K562 (cell line): Measurements from ENCODE around the gene MND1. TPM values are rescaled to one million over a fixed set of nuclear protein-coding genes. Genes with fewer than 3 reads are reported as not detected.

Source experiments
- ATAC-seq: fragments of 200-7000 bp; cut with Tn5 transposase; 3 replicates; pipeline ENCODE4 v1.9.1; 2020; ENCODE audit warnings: moderate library complexity
- BruUV-seq: library from RNA; stranded (reverse); fragments of 400-500 nt; replicated peaks from 2 replicates; lab custom pipeline; 2021; lab: Mats Ljungman, UMichigan
- CTCF ChIA-PET: fragments of 300-600 bp; formaldehyde crosslinking; extraction: SDS; loops from one replicate; lab custom pipeline; 2021; ENCODE audit warnings: low intra/inter-chr PET ratio; lab: Yijun Ruan, JAX
- POLR2A ChIA-PET: fragments of 300-600, 350-650 bp; sonication (Branson Sonifier 250); formaldehyde crosslinking; extraction: SDS; loops from one replicate; lab custom pipeline; 2021; ENCODE audit warnings: antibody characterized with exemption, inconsistent platforms; lab: Yijun Ruan, JAX
- DNase-seq, 4 experiments: peaks; one replicate each; pipeline versions ENCODE4 v3.0.0 to v3.0.0-alpha.2; 2011 to 2018; ENCODE audit warnings: low spot score in 3 of 4, mixed read lengths in 3 of 4; ENCODE audit errors: extremely low read depth in 1 of 4
- FAIRE-seq: peaks from 2 replicates; lab custom pipeline; 2011; peaks lifted over from hg19 to GRCh38; lab: Jason Lieb, UNC
- H2AFZ ChIP-seq: 2 replicates; pipeline ENCODE4 v1.6.0; 2011; ENCODE audit warnings: low read depth, low read length, control low read depth, inconsistent platforms
- H3K27ac ChIP-seq: fragments of 200-600 bp; 3 replicates; pipeline ENCODE4 v1.8.0; 2011; ENCODE audit warnings: low read depth, mild to moderate bottlenecking, control low read depth, inconsistent platforms, low read length, moderate library complexity, mixed read lengths; ENCODE audit errors: extremely low read depth
- H3K27me3 ChIP-seq, 2 experiments: fragments of 300-600 bp in 1 of 2; 2 replicates in 1 of 2; 3 replicates in 1 of 2; pipeline versions ENCODE4 v1.6.0 to v1.8.0; 2011; ENCODE audit warnings: inconsistent platforms in 2 of 2, low read length in 2 of 2, mild to moderate bottlenecking in 1 of 2, mixed read lengths in 1 of 2, moderate library complexity in 1 of 2; ENCODE audit not compliant: control insufficient read depth in 2 of 2, insufficient read depth in 2 of 2
- H3K36me3 ChIP-seq: fragments of 300-600 bp; 3 replicates; pipeline ENCODE4 v1.8.0; 2011; ENCODE audit warnings: mild to moderate bottlenecking, low read length, inconsistent platforms; ENCODE audit not compliant: control insufficient read depth, insufficient read depth
- H3K4me1 ChIP-seq, 2 experiments: fragments of 200-600 bp in 1 of 2; replicated peaks in 1 of 2; 2 replicates in 1 of 2; 3 replicates in 1 of 2; pipeline versions ENCODE4 v1.5.1 to v1.8.0; 2011; ENCODE audit warnings: inconsistent platforms in 2 of 2, low read length in 2 of 2, mild to moderate bottlenecking in 1 of 2, mixed read lengths in 1 of 2, moderate library complexity in 1 of 2; ENCODE audit not compliant: control insufficient read depth in 2 of 2, insufficient read depth in 2 of 2
- H3K4me2 ChIP-seq: 2 replicates; pipeline ENCODE4 v1.6.1; 2011; ENCODE audit warnings: low read length, control low read depth, inconsistent platforms, mixed read lengths; ENCODE audit not compliant: insufficient read depth
- H3K4me3 ChIP-seq: fragments of 200-600 bp; sonication (generic), shearing (Covaris generic); 2 replicates; pipeline ENCODE4 v1.5.1; 2016; ENCODE audit warnings: control low read depth, inconsistent platforms
- H3K79me2 ChIP-seq: fragments of 200-600 bp; 3 replicates; pipeline ENCODE4 v1.8.0; 2011; ENCODE audit warnings: low read length, inconsistent platforms; ENCODE audit not compliant: control insufficient read depth, insufficient read depth
- H3K9ac ChIP-seq, 2 experiments: 2 replicates each; pipeline versions ENCODE4 v1.6.0 to v1.6.1; 2011; ENCODE audit warnings: low read depth in 2 of 2, low read length in 2 of 2, control low read depth in 1 of 2, inconsistent platforms in 1 of 2, mild to moderate bottlenecking in 1 of 2, mixed read lengths in 1 of 2; ENCODE audit not compliant: insufficient read depth in 1 of 2
- H3K9me1 ChIP-seq: one replicate; pipeline ENCODE4 v1.6.0; 2011; ENCODE audit warnings: inconsistent platforms, mild to moderate bottlenecking, low read length, moderate library complexity; ENCODE audit not compliant: control insufficient read depth, insufficient read depth
- H3K9me3 ChIP-seq: replicated peaks from 2 replicates; pipeline ENCODE4 v1.5.1; 2011; ENCODE audit warnings: low read depth, low read length, inconsistent platforms; ENCODE audit not compliant: control insufficient read depth, insufficient read depth
- H4K20me1 ChIP-seq: replicated peaks from 2 replicates; pipeline ENCODE4 v1.6.1; 2011; ENCODE audit warnings: low read length, inconsistent platforms, mixed read lengths; ENCODE audit not compliant: control insufficient read depth, insufficient read depth
- ASH1L ChIP-seq: fragments of 450-650 bp; IDR thresholded peaks from 2 replicates; pipeline ENCODE4 v1.6.1; 2018; ENCODE audit warnings: borderline replicate concordance, mild to moderate bottlenecking, low read depth; ENCODE audit not compliant: partially characterized antibody
- BCL6 ChIP-seq: fragments of 250-450 bp; sonication (Bioruptor Pico); IDR thresholded peaks from 2 replicates; pipeline ENCODE4 v1.4.0; 2020
- BCLAF1 ChIP-seq, 2 experiments: fragments of 450-650 bp in 1 of 2; IDR thresholded peaks; 2 replicates each; pipeline ENCODE4 v1.6.1; 2011 to 2017; ENCODE audit warnings: low read depth in 2 of 2, antibody characterized with exemption in 1 of 2, borderline replicate concordance in 1 of 2, low read length in 1 of 2, mild to moderate bottlenecking in 1 of 2, mixed read lengths in 1 of 2; ENCODE audit not compliant: control insufficient read depth in 1 of 2
- BCOR ChIP-seq: fragments of 450-650 bp; IDR thresholded peaks from 2 replicates; pipeline ENCODE4 v1.6.1; 2016
- BRD9 ChIP-seq: fragments of 450-650 bp; IDR thresholded peaks from 2 replicates; pipeline ENCODE4 v1.6.1; 2018; ENCODE audit warnings: low read depth; ENCODE audit not compliant: partially characterized antibody
- CCAR2 ChIP-seq: fragments of 200-400 bp; formaldehyde crosslinking; IDR thresholded peaks from 2 replicates; pipeline ENCODE4 v1.6.1; 2017; ENCODE audit warnings: mild to moderate bottlenecking, low read depth, low read length
- ELK3 ChIP-seq: fragments of 450-650 bp; formaldehyde crosslinking; IDR thresholded peaks from 2 replicates; pipeline ENCODE4 v1.4.0; 2020; ENCODE audit warnings: mild to moderate bottlenecking
- EWSR1 ChIP-seq: fragments of 450-650 bp; IDR thresholded peaks from 2 replicates; pipeline ENCODE4 v1.6.1; 2018; ENCODE audit warnings: borderline replicate concordance, mild to moderate bottlenecking, low read depth, moderate library complexity; ENCODE audit not compliant: partially characterized antibody
- IFI16 ChIP-seq: fragments of 250-450 bp; sonication (Bioruptor Pico); IDR thresholded peaks from 2 replicates; pipeline ENCODE4 v2.1.2; 2022; ENCODE audit warnings: mild to moderate bottlenecking, inconsistent platforms
- KLF1 ChIP-seq: fragments of 450-650 bp; IDR thresholded peaks from 2 replicates; pipeline ENCODE4 v1.6.1; 2016; ENCODE audit warnings: missing genetic modification characterization, missing compliant biosample characterization
- TAL1 ChIP-seq: fragments of 450-650 bp; IDR thresholded peaks from 2 replicates; pipeline ENCODE4 v1.6.1; 2016; ENCODE audit warnings: mild to moderate bottlenecking
- ZBTB1 ChIP-seq: sonication (generic); formaldehyde crosslinking; IDR thresholded peaks from 2 replicates; pipeline ENCODE4 v1.8.1; 2023; ENCODE audit warnings: missing genetic modification reagents, low read depth, mild to moderate bottlenecking, borderline replicate concordance
- ZBTB33 ChIP-seq: sonication (generic); formaldehyde crosslinking; IDR thresholded peaks from 2 replicates; pipeline ENCODE4 v1.8.1; 2023; ENCODE audit warnings: mild to moderate bottlenecking, missing genetic modification reagents
- ZNF124 ChIP-seq: sonication (generic); formaldehyde crosslinking; IDR thresholded peaks from 2 replicates; pipeline ENCODE4 v1.8.1; 2022; ENCODE audit warnings: missing genetic modification reagents
- ZNF445 ChIP-seq: fragments of 250-450 bp; sonication (Bioruptor Pico); IDR thresholded peaks from 2 replicates; pipeline ENCODE4 v1.4.0; 2020; ENCODE audit warnings: low read depth, mild to moderate bottlenecking, moderate library complexity
- ZNF778 ChIP-seq: fragments of 450-650 bp; formaldehyde crosslinking; IDR thresholded peaks from 2 replicates; pipeline ENCODE4 v1.4.0; 2020; ENCODE audit warnings: mild to moderate bottlenecking, moderate library complexity
- WGBS: fragments of 100-300 bp; shearing (Covaris generic); methylation state at CpG from one replicate; pipeline ENCODE4 v1.1.6; 2016; ENCODE audit warnings: low coverage, mixed read lengths; ENCODE audit not compliant: insufficient coverage; ENCODE audit errors: missing lambda C conversion rate; 5-methylcytosine and 5-hydroxymethylcytosine counted together
- in situ Hi-C: fragments of 300-500 bp; cut with MboI; formaldehyde crosslinking; loops from 4 replicates; pipeline ENCODE4 v1.15.0; 2018; ENCODE audit warnings: inconsistent platforms, mixed read lengths
- intact Hi-C: fragments of 100-400 bp; cut with micrococcal nuclease; formaldehyde crosslinking; loops from 2 replicates; pipeline ENCODE4 v1.14.2; 2022
- polyA plus RNA-seq, 8 experiments: library from polyadenylated mRNA; depleted of rRNA in 4 of 8; stranded (reverse) in 5 of 8; unstranded in 3 of 8; fragments of >200 nt; fragmentation: Nextera tagmentation in 2 of 8; fragmentation: Illumina TruSeq in 1 of 8; extraction: Ambion mirVana in 2 of 8; extraction: Trizol in 1 of 8; gene quantifications; 2 replicates each; pipeline versions ENCODE4 v1.2.1 to v1.2.3, GENCODE V29; 2011 to 2014; ENCODE audit warnings: inconsistent platforms in 1 of 8, missing spikeins in 1 of 8
- total RNA-seq, 7 experiments: library from RNA; depleted of rRNA in 6 of 7; stranded (reverse); fragments of >200 nt in 6 of 7; fragmentation: Illumina TruSeq in 2 of 7; extraction: Trizol in 2 of 7; gene quantifications; 2 replicates each; pipeline versions ENCODE4 v1.2.1 to v1.2.3, GENCODE V29; 2011 to 2021; ENCODE audit warnings: low replicate concordance in 1 of 7

MND1 gene
- total and polyA plus RNA-seq, 9 of the 15 experiments (the other 6 are each of a cell fraction or from before 2014, with no cell fraction given), result 35.3 to 94.1 (median 59.9) TPM

GRCh38 chr4:153375303-153375702, 30.8 kb downstream of the MND1 start:
- no TSS peak for BruUV-seq
- H4K20me1 ChIP-seq, result no peaks in the 10 kb centered on the region
- in situ Hi-C loops, result no loop called here
- POLR2A ChIA-PET, result interaction anchor here (0.5 to 1.1 kb wide), 3 partner anchors 10 to 1425 kb away, joined by 3 to 6 read pairs (median 3); no protein-coding TSS in a partner anchor
- intact Hi-C loops, result no loop called here
- H3K9me3 ChIP-seq, result no peaks in the 10 kb centered on the region
- peaks cover 25% of the 10 kb centered on the region; the same call in 2 of the 3 replicates for H3K36me3 ChIP-seq
- H3K4me3 ChIP-seq, result no peak overlapping the region
- H3K4me1 ChIP-seq, result no peaks in the 10 kb centered on the region
- H3K27ac ChIP-seq, result no peak overlapping the region
- no peak for ATAC-seq
- no peak for DNase-seq
- no peak overlapping the region for H2AFZ ChIP-seq
- FAIRE-seq, result peak; percentile 60
- CTCF ChIA-PET, result no interaction called here
- no peak overlapping the region for H3K4me2 ChIP-seq
- no peaks in the 10 kb centered on the region for H3K9me1 ChIP-seq
- H3K79me2 ChIP-seq, result no peaks in the 10 kb centered on the region
- no peak overlapping the region for H3K9ac ChIP-seq
- H3K27me3 ChIP-seq, result no peaks in the 10 kb centered on the region
- 85% methylated on average over 1 of the region's 1 CpG for WGBS
- TF ChIP-seq BRD9 (no peak), CCAR2 (no peak), EWSR1 (no peak), ASH1L (no peak), KLF1 (no peak), IFI16 (CRISPR knock-in tag) (no peak), ZBTB33 (CRISPR knock-in tag) (no peak), BCLAF1 (IDR thresholded peaks at IDR 0.05; ENCODE audit: borderline replicate concordance in 1 of 2, control insufficient read depth in 1 of 2, low read depth in 2 of 2, low read length in 1 of 2) (no peak), ZNF778 (CRISPR knock-in tag) (no peak), TAL1 (no peak), ZNF445 (CRISPR knock-in tag) (no peak), ZNF124 (CRISPR knock-in tag) (no peak), BCL6 (CRISPR knock-in tag) (no peak), BCOR (no peak), ZBTB1 (no peak), ELK3 (CRISPR knock-in tag) (no peak)
